H1 (cell line): ENCODE results near the gene ADGRG7. TPM values are rescaled to one million over a fixed set of nuclear protein-coding genes. Genes with fewer than 3 reads are reported as not detected.

Experiments used
- CTCF ChIA-PET: fragments of 300-600 bp; sonication (Branson Sonifier 250); formaldehyde crosslinking; loops from one replicate; lab custom pipeline; 2021; ENCODE audit not compliant: partially characterized antibody; lab: Charles Lee
- POLR2A ChIA-PET: fragments of 300-600 bp; sonication (Branson Sonifier 250); formaldehyde crosslinking; loops from one replicate; lab custom pipeline; 2021; ENCODE audit warnings: inconsistent platforms; ENCODE audit not compliant: partially characterized antibody; lab: Charles Lee
- DNase-seq, 2 experiments: peaks; one replicate each; pipeline versions ENCODE4 v3.0.0 to v3.0.0-alpha.2; 2010 to 2022; ENCODE audit warnings: low spot score in 2 of 2, low read depth in 1 of 2, mixed read lengths in 1 of 2
- FAIRE-seq: peaks from 2 replicates; lab custom pipeline; 2011; peaks lifted over from hg19 to GRCh38; lab: Jason Lieb, UNC
- H2AFZ ChIP-seq: 2 replicates; pipeline ENCODE4 v1.8.1; 2012; ENCODE audit warnings: low read length, inconsistent platforms
- H2AK5ac ChIP-seq: 2 replicates; pipeline ENCODE4 v1.6.1; 2013; ENCODE audit warnings: low read depth, low read length
- H2BK120ac ChIP-seq: replicated peaks from 2 replicates; pipeline ENCODE3; 2013; ENCODE audit warnings: low read depth, low read length, inconsistent platforms
- H2BK12ac ChIP-seq: 2 replicates; pipeline ENCODE4 v1.6.1; 2013; ENCODE audit warnings: low read depth, low read length
- H2BK15ac ChIP-seq: 2 replicates; pipeline ENCODE4 v1.6.1; 2013; ENCODE audit warnings: low read length
- H2BK20ac ChIP-seq: 2 replicates; pipeline ENCODE4 v1.6.1; 2013; ENCODE audit warnings: low read length
- H2BK5ac ChIP-seq: 2 replicates; pipeline ENCODE4 v1.6.1; 2013; ENCODE audit warnings: low read depth, low read length
- H3K14ac ChIP-seq: 2 replicates; pipeline ENCODE4 v1.6.1; 2013; ENCODE audit warnings: inconsistent platforms; ENCODE audit not compliant: insufficient read length
- H3K18ac ChIP-seq: 2 replicates; pipeline ENCODE4 v1.6.1; 2013; ENCODE audit warnings: low read length; ENCODE audit errors: extremely low read depth
- H3K23ac ChIP-seq: 2 replicates; pipeline ENCODE4 v1.6.1; 2013; ENCODE audit warnings: inconsistent platforms; ENCODE audit not compliant: insufficient read length
- H3K23me2 ChIP-seq: 2 replicates; pipeline ENCODE4 v1.6.1; 2013; ENCODE audit warnings: low read depth, low read length
- H3K27ac ChIP-seq: 2 replicates; pipeline ENCODE4 v1.6.1; 2011; ENCODE audit warnings: low read depth, low read length, inconsistent platforms
- H3K27me3 ChIP-seq, 4 experiments: replicated peaks in 1 of 4; 1 replicate in 1 of 4; 2 replicates in 3 of 4; pipeline versions ENCODE4 v1.6.1 to v1.8.1; 2011 to 2013; ENCODE audit warnings: low read length in 3 of 4, mild to moderate bottlenecking in 3 of 4, inconsistent platforms in 2 of 4, mixed read lengths in 2 of 4, moderate library complexity in 1 of 4; ENCODE audit not compliant: control insufficient read depth in 3 of 4, insufficient read depth in 3 of 4; ENCODE audit errors: extremely low read depth in 1 of 4
- H3K36me3 ChIP-seq, 4 experiments: 2 replicates each; pipeline versions ENCODE4 v1.6.1 to v1.8.1; 2011 to 2013; ENCODE audit warnings: mild to moderate bottlenecking in 4 of 4, low read length in 3 of 4, moderate library complexity in 2 of 4, control low read depth in 1 of 4, inconsistent platforms in 1 of 4; ENCODE audit not compliant: insufficient read depth in 4 of 4, control insufficient read depth in 2 of 4
- H3K4ac ChIP-seq: replicated peaks from 2 replicates; pipeline ENCODE3; 2013; ENCODE audit warnings: low read length, low read depth, mixed read lengths, inconsistent platforms; ENCODE audit not compliant: insufficient read length
- H3K4me1 ChIP-seq, 4 experiments: replicated peaks in 1 of 4; 1 replicate in 1 of 4; 2 replicates in 3 of 4; pipeline versions ENCODE4 v1.6.1 to v1.8.1; 2011 to 2013; ENCODE audit warnings: low read length in 3 of 4, inconsistent platforms in 2 of 4, mixed read lengths in 1 of 4; ENCODE audit not compliant: insufficient read depth in 4 of 4, control insufficient read depth in 3 of 4
- H3K4me2 ChIP-seq, 2 experiments: 2 replicates each; pipeline versions ENCODE4 v1.6.1 to v1.8.1; 2011 to 2013; ENCODE audit warnings: low read depth in 2 of 2, low read length in 2 of 2, control low read depth in 1 of 2, inconsistent platforms in 1 of 2, mild to moderate bottlenecking in 1 of 2; ENCODE audit not compliant: insufficient read depth in 1 of 2
- H3K4me3 ChIP-seq, 4 experiments: fragments of 200-600, 300-600 bp in 1 of 4; sonication (generic), shearing (Covaris generic), sonication (Bioruptor Twin) in 1 of 4; 2 replicates each; pipeline versions ENCODE4 v1.5.1 to v1.8.1; 2011 to 2016; ENCODE audit warnings: low read length in 4 of 4, low read depth in 3 of 4, control low read depth in 2 of 4, inconsistent platforms in 2 of 4, mild to moderate bottlenecking in 2 of 4, mixed read lengths in 1 of 4, moderate library complexity in 1 of 4; ENCODE audit not compliant: insufficient read depth in 2 of 4; ENCODE audit errors: extremely low read depth in 1 of 4
- H3K56ac ChIP-seq: replicated peaks from 2 replicates; pipeline ENCODE3; 2013; ENCODE audit warnings: low read depth, mild to moderate bottlenecking, mixed read lengths, low read length, inconsistent platforms; ENCODE audit not compliant: insufficient read length
- H3K79me1 ChIP-seq: 2 replicates; pipeline ENCODE4 v1.6.1; 2013; ENCODE audit warnings: low read depth, low read length, control low read depth
- H3K79me2 ChIP-seq, 2 experiments: 2 replicates each; pipeline versions ENCODE4 v1.6.1 to v1.8.1; 2012 to 2013; ENCODE audit warnings: low read length in 2 of 2, mild to moderate bottlenecking in 2 of 2, inconsistent platforms in 1 of 2; ENCODE audit not compliant: insufficient read depth in 2 of 2, control insufficient read depth in 1 of 2
- H3K9ac ChIP-seq, 4 experiments: replicated peaks in 1 of 4; 1 replicate in 1 of 4; 2 replicates in 3 of 4; pipeline versions ENCODE4 v1.6.1 to v1.8.1; 2011 to 2013; ENCODE audit warnings: low read depth in 3 of 4, low read length in 3 of 4, control low read depth in 2 of 4, mild to moderate bottlenecking in 2 of 4, moderate library complexity in 2 of 4, inconsistent platforms in 1 of 4; ENCODE audit errors: extremely low read depth in 1 of 4
- H3K9me3 ChIP-seq, 2 experiments: 2 replicates each; pipeline versions ENCODE4 v1.6.1 to v1.8.1; 2012 to 2013; ENCODE audit warnings: mild to moderate bottlenecking in 2 of 2, moderate library complexity in 2 of 2, control low read depth in 1 of 2, inconsistent platforms in 1 of 2, low read depth in 1 of 2, low read length in 1 of 2, mixed read lengths in 1 of 2; ENCODE audit not compliant: insufficient read depth in 2 of 2
- H4K20me1 ChIP-seq, 2 experiments: replicated peaks in 1 of 2; 2 replicates each; pipeline versions ENCODE3 to v1.8.1; 2011 to 2013; ENCODE audit warnings: inconsistent platforms in 2 of 2, low read length in 2 of 2, mild to moderate bottlenecking in 1 of 2; ENCODE audit not compliant: insufficient read depth in 2 of 2, control insufficient read depth in 1 of 2
- H4K5ac ChIP-seq: 2 replicates; pipeline ENCODE4 v1.6.1; 2013; ENCODE audit warnings: low read length, low read depth, mixed read lengths, inconsistent platforms; ENCODE audit not compliant: insufficient read length
- H4K8ac ChIP-seq: 2 replicates; pipeline ENCODE4 v1.8.0; 2013; ENCODE audit warnings: mild to moderate bottlenecking, moderate library complexity, low read length, inconsistent platforms; ENCODE audit not compliant: insufficient read depth; ENCODE audit errors: extremely low read depth
- H4K91ac ChIP-seq: replicated peaks from 2 replicates; pipeline ENCODE3; 2013; ENCODE audit warnings: low read length, mixed read lengths, inconsistent platforms; ENCODE audit not compliant: insufficient read length
- SUZ12 ChIP-seq: fragments of 200-600 bp; sonication (generic); IDR thresholded peaks from 2 replicates; pipeline ENCODE4 v1.6.1; 2012; ENCODE audit warnings: mild to moderate bottlenecking, inconsistent platforms, low read length, moderate library complexity, mixed read lengths
- WGBS, 2 experiments: shearing (Covaris generic) in 1 of 2; methylation state at CpG; one replicate each; pipeline versions ENCODE4 v1.1.6 to v1.1.7; 2013 to 2015; ENCODE audit warnings: low lambda C conversion rate in 2 of 2, mixed read lengths in 2 of 2, inconsistent platforms in 1 of 2, low coverage in 1 of 2, missing lambda C conversion rate in 1 of 2; ENCODE audit not compliant: insufficient replicate concordance in 2 of 2, insufficient coverage in 1 of 2, insufficient read length in 1 of 2; ENCODE audit errors: extremely low coverage in 1 of 2, missing lambda C conversion rate in 1 of 2; 5-methylcytosine and 5-hydroxymethylcytosine counted together
- polyA plus RNA-seq, 7 experiments: library from polyadenylated mRNA; depleted of rRNA in 3 of 7; stranded (reverse) in 5 of 7; unstranded in 2 of 7; fragments of >200 nt in 5 of 7; fragments of 200-250 nt in 2 of 7; gene quantifications; 1 replicate in 5 of 7; 2 replicates in 1 of 7; 4 replicates in 1 of 7; pipeline versions ENCODE4 v1.2.1 to v1.2.3, GENCODE V29; 2011 to 2013; ENCODE audit warnings: missing spikeins in 2 of 7, mixed read lengths in 2 of 7
- total RNA-seq: library from RNA; stranded (reverse); fragmentation: NEBNext Ultra II Directional; extraction: Animal tissue kit (Norgen Biotek cat#: 25700); gene quantifications from 2 replicates; pipeline ENCODE4 v1.2.1, GENCODE V29; 2021

Gene ADGRG7
- total and polyA plus RNA-seq, 2 of the 8 experiments (the other 6 are each of a cell fraction or from before 2014, with no cell fraction given) = not detected

DNA sequence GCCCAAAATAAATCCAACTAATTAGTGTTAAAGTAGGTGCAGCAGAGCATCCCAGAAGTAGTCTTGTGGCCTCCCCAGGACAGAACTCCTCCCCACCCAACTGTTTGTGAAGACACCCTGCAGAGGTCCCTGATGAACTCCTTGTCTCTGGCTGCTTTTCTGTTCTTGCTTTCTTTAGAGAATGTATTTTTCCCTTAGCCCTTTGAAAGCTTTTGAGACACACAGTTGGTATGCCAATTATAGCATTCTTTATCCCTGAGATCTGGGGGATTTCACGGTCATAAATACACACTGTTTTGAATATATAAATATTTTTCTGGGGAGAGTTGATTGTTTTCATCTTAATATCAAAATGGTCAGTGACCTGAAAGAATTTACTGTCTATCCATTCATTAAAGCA, 109.7 kb downstream of the ADGRG7 start:
- Histone ChIP-seq H3K79me1 (peaks cover 2% of the 10 kb centered on the region; the same call in 1 of the 2 replicates), H3K18ac (no peak overlapping the region), H2BK120ac (no peak overlapping the region), H2AFZ (no peak overlapping the region), H3K4me3 (no peak overlapping the region), H3K14ac (no peak overlapping the region), H3K9me3 (no peaks in the 10 kb centered on the region), H3K4me2 (no peak overlapping the region), H3K27ac (no peak overlapping the region), H3K27me3 (no peaks in the 10 kb centered on the region), H3K9ac (no peak overlapping the region), H4K8ac (no peak overlapping the region), H4K91ac (no peak overlapping the region), H2BK12ac (no peak overlapping the region), H2AK5ac (no peak overlapping the region), H3K23ac (no peak overlapping the region), H3K36me3 (peaks cover 3 to 48% (median 13%) of the 10 kb centered on the region in 4 experiments), H3K4me1 (no peaks in the 10 kb centered on the region), H3K56ac (no peak overlapping the region), H2BK15ac (no peak overlapping the region), H3K79me2 (peaks cover 7 to 84% of the 10 kb centered on the region in 2 experiments; a peak in 3 of 4 replicates), H4K5ac (no peak overlapping the region), H3K4ac (no peak overlapping the region), H4K20me1 (peaks cover 2 to 7% of the 10 kb centered on the region in 2 experiments), H2BK20ac (no peak overlapping the region)
- ChIA-PET CTCF (interaction anchor here (1.5 to 1.7 kb wide), 2 partner anchors 9 to 257 kb away, joined by 5 read pairs; no protein-coding TSS in a partner anchor), POLR2A (interaction anchor here (1.7 kb wide), 1 partner anchor 9 kb away, joined by 7 read pairs; no protein-coding TSS in a partner anchor)
- no peak for DNase-seq
- no peak for FAIRE-seq
- WGBS, 2 experiments = 72% methylated on average over 1 of the region's 1 CpG; no CpG with 5 or more reads in 1 of the 2 experiments
- TF ChIP-seq SUZ12 = no peak
- TF ChIP-seq, all 59 proteins: peak for 0
- H2BK5ac ChIP-seq = no peak overlapping the region
- H3K23me2 ChIP-seq = no peaks in the 10 kb centered on the region
